GOT3 (cell line): ENCODE measurements around the gene PDE4DIP.
"Not testable (repeated sequence)": the region's sequence is repeated elsewhere in the genome, so short reads cannot be mapped to it uniquely, and the experiment has no call there.

ENCODE experiments used
- DNase-seq: peaks from one replicate; lab custom pipeline; 2025; ENCODE audit warnings: mixed read lengths; lab: John Stamatoyannopoulos, UW

Gene PDE4DIP

DNA sequence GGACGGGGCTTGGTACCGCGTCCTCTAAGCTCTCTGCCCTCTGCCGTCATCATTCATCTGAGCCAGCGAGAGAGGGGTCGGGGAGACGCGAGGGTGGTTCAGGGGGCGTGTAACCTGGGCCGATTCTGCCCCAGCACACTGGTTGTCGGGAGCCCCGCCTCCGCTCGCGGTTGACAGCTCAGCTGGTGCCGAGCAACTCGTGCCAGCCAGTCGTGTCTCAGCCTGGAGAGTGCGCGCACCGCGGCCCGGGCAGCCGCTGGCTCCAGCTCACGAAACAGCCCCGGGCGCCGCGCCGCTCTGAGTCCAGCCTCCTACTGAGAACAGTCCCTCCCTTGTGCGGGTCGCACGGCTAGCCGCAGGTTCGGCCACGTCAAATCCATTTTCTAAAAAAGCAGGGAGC is at the start of gene PDE4DIP:
PDE4DIP (plus strand) TSS at position 209 of the 400 bp plus-strand sequence. CDS start 347 bp downstream, outside the sequence.
- DNase-seq = not testable (repeated sequence)

- not testable (repeated sequence) for DNase-seq
Observed at GRCh38 chr1:148808268-148808928, 35.8 kb upstream of the PDE4DIP start.

DNA sequence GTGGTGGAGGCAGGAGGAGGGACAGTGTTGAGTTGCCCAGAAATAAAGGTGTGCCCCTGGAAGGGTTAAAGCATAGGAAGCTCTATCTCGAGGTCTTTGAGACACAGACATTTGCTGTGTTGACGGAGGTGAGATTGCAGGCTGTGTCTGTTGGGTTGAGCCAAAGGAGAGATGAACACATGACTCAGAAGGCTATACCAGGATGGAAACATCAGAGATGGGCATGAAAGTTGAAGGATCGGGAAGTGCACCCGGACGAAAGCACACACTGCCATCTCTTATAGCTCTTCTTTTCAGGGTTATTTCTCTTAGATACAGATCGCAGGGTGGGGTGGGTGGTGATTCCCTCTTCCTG is 35.3 kb upstream of the PDE4DIP start:
- DNase-seq = not testable (repeated sequence)

DNA sequence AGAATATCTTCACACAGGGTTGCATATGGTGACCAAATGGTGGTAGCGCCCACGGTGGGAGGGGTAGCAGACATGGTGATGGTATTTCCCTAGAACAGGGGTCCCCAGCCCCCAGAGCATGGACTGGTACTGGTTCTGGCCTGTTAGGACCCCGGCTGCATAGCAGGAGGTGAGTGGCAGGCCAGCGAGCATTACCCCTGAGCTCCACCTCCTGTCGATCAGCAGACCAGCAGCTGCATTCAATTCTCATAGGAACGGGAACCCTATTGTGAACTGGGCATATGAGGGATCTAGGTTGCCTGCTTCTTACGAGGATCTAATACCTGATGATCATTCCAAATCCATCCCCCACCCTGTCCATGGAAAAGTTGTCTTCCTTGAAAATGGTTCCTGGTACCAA is 22.0 kb upstream of the PDE4DIP start:
- not testable (repeated sequence) for DNase-seq

DNA sequence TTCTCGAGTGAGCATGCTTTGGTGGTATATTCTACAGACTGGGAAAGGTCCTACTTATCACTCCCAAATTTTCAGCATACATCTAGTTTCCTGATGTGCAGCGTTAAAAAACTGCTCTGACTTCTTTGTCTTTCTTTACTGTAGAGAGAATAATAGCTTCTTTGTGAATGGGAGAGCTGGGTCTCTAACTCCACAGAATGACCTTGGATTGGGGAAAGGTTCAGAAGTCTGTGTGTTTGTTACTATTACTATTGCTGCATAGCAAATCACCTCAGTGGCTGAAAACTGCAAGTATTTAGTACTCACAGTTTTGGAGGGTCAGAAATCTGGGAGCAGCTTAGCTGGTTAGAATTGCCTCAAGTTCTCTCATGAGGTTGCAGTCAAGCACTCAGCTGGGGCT is 20.4 kb upstream of the PDE4DIP start:
- DNase-seq = not testable (repeated sequence)

- DNase-seq = not testable (repeated sequence)
Observed at GRCh38 chr1:148825029-148825428, 19.2 kb upstream of the PDE4DIP start.

- DNase-seq = not testable (repeated sequence)
Observed at GRCh38 chr1:148828531-148828930, 15.7 kb upstream of the PDE4DIP start.

GRCh38 chr1:148828962-148829361 is 15.3 kb upstream of the PDE4DIP start:
- DNase-seq = not testable (repeated sequence)

- DNase-seq = not testable (repeated sequence)
Observed at GRCh38 chr1:148829365-148829764, 14.9 kb upstream of the PDE4DIP start.

DNA sequence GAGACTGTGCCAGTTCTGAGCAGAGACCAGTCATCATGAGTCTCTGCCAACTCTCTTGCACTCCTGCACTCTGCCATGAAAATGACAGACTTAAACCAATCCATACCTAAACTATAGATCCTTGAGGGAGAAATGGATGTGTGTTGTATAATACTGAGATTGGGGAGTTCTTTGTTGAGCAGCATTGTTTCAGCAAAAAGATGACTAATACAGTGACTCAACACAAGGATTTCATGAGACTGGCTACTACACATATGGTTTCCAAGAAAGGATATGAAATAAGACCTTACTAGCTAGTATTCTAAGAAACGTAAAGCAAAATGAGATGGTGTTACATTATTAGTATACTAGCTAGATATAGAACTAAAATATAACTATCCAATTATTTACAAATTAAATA is 3.0 kb upstream of the PDE4DIP start:
- not testable (repeated sequence) for DNase-seq

DNA sequence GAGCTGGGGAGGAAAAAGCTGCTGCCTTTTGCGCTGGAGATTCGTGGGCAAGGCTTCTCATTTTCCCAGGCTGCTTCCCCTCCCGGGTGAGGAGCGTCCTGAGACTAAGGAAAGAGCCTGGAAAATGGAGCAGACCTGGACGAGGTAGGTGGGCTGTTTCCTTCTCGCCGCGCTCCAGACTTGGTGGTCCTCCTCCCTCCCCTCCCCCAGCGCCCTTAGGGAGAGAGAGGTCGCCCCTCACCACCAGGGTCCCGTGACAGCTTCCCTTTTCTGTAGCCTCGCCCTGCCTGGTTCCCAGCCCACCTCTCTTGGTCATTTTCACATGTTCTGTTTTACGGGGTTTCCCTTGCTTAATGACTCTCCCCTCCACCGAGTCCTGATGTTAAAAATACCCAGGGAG is 423 bp downstream of the PDE4DIP start:
- DNase-seq = not testable (repeated sequence)

DNA sequence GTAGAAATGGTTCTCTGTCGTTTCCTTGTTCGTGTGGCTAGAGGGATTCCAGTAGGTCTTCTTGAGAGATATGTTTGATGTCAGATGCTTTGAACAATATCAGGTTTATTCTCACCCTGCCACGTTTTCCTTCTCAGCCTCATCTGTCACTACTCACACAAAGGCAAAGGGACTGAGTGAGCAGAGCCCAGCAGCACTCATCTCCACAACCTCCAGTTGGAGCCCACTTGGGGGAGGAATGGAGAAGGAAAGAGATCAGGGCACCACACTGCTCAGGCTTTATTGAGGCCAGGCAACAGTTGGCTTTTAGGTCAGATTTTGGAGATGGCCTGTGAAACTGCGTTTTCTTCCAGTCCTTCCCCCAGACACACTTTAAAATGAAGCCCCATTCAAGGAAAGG is 840 bp downstream of the PDE4DIP start:
- not testable (repeated sequence) for DNase-seq

DNA sequence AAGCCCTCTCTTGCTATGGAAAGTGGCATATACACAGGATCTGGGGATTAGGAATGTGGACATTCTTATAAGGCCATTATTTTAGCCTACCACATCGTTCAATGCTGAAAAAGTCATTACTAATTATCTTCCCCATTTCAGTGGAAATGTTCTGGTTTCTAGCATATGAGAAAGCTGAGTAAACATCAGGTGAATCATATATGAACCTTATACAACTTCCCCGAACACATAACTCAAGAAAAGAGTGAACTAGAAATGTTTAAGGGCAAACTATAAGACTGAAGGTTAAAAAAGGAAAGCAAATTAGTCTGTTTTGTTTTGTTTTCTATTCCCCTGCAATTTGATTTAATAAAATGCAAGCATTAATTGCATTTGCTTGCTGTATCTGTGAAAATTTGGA is 6.1 kb downstream of the PDE4DIP start:
- DNase-seq = not testable (repeated sequence)

DNA sequence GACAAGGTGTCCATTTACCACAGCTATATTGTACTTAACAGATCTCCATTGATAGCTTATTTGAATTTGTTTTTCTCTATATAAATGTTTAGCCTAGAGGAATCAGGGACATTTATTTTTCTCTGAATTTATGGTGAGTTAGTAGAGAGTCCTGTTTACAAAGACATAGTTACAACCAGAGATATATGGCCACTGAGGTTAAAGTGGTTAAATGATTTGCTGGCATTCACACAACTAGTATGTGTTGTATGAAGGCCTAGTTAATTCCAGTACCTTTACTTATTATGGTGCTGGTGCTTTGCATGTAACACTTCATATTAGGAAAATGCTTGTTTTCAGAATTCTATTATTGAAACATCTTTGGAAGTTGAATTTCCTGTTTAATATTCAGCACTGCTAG is 6.6 kb downstream of the PDE4DIP start:
- not testable (repeated sequence) for DNase-seq

DNA sequence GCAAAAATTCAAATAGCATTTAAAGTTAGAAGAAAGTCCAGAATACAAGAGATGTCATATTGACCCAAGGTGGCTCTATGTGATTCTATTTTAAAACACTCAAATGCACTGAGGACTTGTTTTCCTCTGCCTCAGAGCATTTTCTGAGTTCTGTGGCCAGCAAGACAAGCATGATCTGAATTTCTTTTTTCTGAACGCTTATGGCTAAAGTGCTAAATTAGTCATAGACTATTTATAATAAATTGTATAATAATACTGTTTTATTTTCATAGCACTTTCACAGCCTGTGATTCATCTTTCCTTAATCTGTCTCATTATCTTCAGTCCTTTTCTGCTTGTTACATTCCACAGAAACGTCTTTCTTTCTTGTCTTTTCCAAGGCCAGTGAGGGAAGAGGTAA is 7.5 kb downstream of the PDE4DIP start:
- DNase-seq = not testable (repeated sequence)

DNA sequence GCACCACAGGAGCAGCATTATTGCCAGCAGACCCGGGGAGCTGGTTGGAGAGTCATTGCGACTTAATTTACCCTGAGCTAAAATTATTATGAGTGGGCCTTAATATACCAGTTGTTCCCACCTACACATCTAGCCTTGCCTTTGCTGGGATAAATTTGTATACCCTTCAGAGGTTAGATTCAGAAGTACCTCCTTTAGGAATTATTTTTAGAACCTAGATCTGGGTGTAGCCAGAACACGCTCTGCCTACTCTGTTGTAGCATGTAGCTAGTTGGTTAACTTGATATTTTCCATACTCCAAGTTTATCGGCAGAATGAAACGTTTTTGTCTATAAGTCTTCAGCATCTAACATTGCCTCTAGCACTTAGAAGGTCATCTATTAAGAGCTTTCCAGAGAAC is 9.1 kb downstream of the PDE4DIP start:
- DNase-seq = not testable (repeated sequence)

DNA sequence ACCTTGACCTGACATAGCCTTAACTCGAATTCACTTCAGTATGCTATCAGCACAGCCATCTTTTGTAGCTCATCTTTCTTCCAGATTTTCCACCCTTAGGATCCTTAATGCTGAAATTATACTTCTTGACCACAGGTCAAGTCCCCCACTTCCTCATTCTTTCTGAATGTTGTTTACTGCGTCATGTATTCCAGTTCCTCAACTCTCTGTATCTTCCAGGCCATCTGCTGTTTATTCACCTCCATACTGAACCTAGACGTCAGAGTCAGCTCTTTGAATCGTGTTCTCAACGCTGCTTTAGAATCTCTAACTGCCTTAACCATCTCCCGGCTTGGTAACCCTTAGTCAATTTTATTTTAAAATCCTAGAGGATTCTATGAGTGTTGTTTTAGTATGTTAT is 9.8 kb downstream of the PDE4DIP start:
- not testable (repeated sequence) for DNase-seq

DNA sequence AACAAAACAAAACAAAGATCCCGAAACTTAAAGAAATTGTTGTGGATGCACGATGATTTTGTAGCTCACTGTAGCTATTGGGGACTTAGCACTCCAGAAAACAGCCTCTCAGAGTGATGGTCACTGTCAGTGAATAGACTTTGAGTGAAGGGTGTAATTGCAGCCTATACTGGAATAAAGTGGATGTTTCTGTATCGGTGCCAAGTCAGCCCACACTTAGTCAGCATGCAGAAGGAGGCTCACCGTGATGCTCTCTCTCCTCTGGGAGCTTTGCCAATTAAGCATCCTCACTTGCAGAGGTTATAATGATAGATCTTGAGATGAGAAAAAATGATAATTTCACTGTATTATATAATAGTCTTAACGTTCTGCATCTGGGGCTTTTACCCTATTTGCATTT is 11.1 kb downstream of the PDE4DIP start:
- not testable (repeated sequence) for DNase-seq

DNA sequence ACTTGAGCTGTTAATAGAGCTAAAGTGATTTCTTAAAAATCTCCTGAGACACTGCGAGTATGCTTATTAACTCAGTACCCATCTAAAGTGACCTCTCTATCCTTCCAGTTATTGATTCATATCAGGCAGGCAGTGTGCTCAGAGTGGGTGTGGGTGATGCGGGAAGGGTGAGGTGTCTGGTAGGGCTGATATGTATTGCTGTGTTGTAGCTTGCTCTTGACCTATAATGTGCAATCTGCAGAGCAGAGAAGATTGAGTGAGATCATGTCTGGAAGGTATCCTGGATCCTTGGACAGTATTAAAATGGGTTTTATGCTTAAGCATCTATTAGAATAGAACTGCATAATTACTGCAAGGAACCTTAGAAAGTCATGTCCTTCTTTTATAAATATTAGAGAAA is 15.8 kb downstream of the PDE4DIP start:
- DNase-seq = not testable (repeated sequence)

GRCh38 chr1:148860579-148861259 is 16.5 kb downstream of the PDE4DIP start:
- not testable (repeated sequence) for DNase-seq

DNA sequence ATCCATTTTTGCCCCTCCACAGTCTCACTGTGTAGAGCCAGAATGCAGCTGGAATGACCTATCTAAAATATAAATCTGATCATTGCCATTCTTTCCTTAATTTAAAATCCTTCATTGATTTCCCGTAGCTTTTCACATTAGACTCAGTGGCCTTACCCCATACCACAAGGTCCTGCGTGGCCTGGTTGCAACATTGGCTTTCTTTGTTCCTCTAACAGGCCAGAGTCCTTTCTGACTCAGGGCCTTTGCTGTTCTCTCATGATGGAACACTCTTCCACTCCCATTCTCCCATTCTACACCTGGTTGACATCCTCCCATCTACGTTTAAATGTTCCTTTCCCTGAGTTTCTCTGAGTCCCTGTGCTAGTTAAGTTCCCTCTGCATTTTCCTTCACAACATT is 18.4 kb downstream of the PDE4DIP start:
- DNase-seq = not testable (repeated sequence)

DNA sequence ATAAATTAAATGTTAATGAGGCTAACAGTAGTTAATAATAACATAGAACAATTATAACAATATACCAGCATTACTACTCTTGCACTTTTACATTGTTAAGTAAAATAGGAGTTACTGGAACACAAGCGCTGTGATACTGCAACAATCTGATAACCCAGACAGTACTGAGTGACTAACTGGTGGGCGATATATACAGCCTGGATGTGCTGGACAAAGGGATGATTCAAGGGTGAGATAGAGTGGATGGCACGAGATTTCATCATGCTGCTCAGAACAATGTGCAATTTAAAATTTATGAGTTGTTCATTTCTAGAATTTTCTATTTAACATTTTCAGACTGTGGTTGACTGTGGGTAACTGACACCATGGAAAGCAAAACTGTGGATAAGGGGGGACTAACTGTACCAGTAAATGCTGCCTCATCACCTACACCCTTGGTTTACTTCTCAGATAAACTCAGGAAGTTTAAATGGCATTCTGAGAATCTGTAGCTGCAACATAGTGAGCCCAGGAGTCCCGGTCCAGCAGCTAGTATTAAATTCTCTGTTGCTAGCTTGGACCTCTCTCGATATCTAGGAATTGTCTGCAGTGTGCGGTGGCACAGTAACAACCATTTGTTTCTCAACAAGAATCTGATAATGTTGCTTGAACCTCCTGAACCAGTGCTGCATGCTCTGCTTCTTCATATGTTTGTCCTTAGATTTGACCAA is 24.9 kb downstream of the PDE4DIP start:
- DNase-seq = not testable (repeated sequence)

DNA sequence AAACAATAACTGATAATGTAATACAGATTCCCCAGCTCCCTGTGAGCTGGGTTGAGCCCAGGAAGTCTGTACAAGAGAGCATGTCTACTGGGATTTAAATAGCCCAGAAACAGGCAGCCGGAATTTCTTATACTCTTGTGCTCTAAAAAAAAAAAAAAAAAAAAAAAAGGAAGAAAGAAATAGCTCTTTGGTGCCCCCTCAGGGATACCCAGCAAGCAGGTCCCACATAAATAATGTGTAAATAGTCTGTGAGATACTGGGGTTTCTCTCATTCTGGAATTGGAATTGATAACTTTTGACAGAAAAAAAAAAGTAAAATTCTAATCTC is 25.4 kb downstream of the PDE4DIP start:
- not testable (repeated sequence) for DNase-seq
